Esophagus squamous epithelium (tissue), 4 donors: ENCODE measurements around the gene CEACAM1.

Source experiments
- CTCF ChIP-seq, 6 experiments: fragments of 450-650 bp in 4 of 6; fragments of 200-600 bp in 2 of 6; sonication (generic) in 2 of 6; IDR thresholded peaks; one replicate each; pipeline ENCODE4 v1.5.1; 2016 to 2019; ENCODE audit warnings: antibody characterized with exemption in 6 of 6, mild to moderate bottlenecking in 4 of 6, moderate library complexity in 4 of 6
- POLR2A ChIP-seq, 4 donors: fragments of 450-650 bp; IDR thresholded peaks; one replicate each; pipeline ENCODE4 v1.6.1; 2017; ENCODE audit warnings: antibody characterized with exemption in 4 of 4, mild to moderate bottlenecking in 4 of 4, moderate library complexity in 3 of 4

- TF ChIP-seq POLR2A (IDR thresholded peaks at IDR 0.05), result no peak
- no peak for TF ChIP-seq CTCF (IDR thresholded peaks at IDR 0.05)
Measured at GRCh38 chr19:42544146-42544545, 15.9 kb upstream of the CEACAM1 start.
